ENCODE data around the gene PTH2R. TPM values are rescaled to one million over a fixed set of nuclear protein-coding genes. Genes with fewer than 3 reads are reported as not detected.
"Not testable (repeated sequence)": the region's sequence is repeated elsewhere in the genome, so short reads cannot be mapped to it uniquely, and the experiment has no call there.

PTH2R gene
- total RNA-seq, 4 donors from 2014 or later = not detected

- Histone ChIP-seq H3K9me3 (no peaks in the 10 kb centered on the region), H3K36me3 (no peaks in the 10 kb centered on the region), H3K27me3 (no peaks in the 10 kb centered on the region), H3K4me1 (no peaks in the 10 kb centered on the region), H3K27ac (no peak overlapping the region), H3K4me3 (no peak overlapping the region)
- intact Hi-C loops (cut with DNase I) = no loop called here
- 76 to 87% methylated on average over 5 of the region's 5 CpGs for WGBS, 2 donors
- no peak for TF ChIP-seq CTCF (IDR thresholded peaks at IDR 0.05)
- TF ChIP-seq POLR2A (IDR thresholded peaks at IDR 0.05) = no peak
- DNase-seq = no peak
Observed at GRCh38 chr2:208426412-208427045, 19.9 kb downstream of the PTH2R start.

GRCh38 chr2:208437755-208438154 is 31.2 kb downstream of the PTH2R start:
- 40 to 50% methylated on average over 3 of the region's 3 CpGs for WGBS, 2 donors
- no peak for DNase-seq
- H3K36me3 ChIP-seq = no peaks in the 10 kb centered on the region
- H3K27ac ChIP-seq = no peak overlapping the region
- TF ChIP-seq CTCF (IDR thresholded peaks at IDR 0.05) (no peak), POLR2A (IDR thresholded peaks at IDR 0.05) (no peak)
- intact Hi-C loops (cut with DNase I) = no loop called here
- no peaks in the 10 kb centered on the region for H3K27me3 ChIP-seq
- H3K4me1 ChIP-seq = no peaks in the 10 kb centered on the region
- H3K4me3 ChIP-seq = no peak overlapping the region
- H3K9me3 ChIP-seq = no peaks in the 10 kb centered on the region

DNA sequence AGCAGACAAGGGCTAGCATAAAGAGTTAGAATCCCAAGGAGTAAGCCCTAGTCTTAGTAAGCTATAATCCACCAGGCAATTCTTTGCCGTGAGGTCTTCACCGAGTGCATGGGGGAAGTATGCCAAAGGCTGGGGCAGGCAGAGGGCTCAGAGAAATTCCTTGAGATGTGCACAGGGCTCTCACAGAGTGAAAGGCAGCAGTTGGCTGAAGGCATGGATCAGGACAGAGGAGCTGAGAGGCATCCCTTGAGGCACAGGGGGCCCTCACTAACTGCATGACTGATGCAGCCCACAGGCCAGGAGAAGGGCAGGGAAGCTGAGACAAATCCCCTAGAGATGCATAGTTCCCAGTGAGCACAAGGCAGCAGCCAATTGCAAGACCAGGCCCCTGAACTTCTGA is 34.1 kb downstream of the PTH2R start:
- Histone ChIP-seq H3K4me3 (no peak overlapping the region), H3K9me3 (no peaks in the 10 kb centered on the region), H3K4me1 (no peaks in the 10 kb centered on the region), H3K27me3 (no peaks in the 10 kb centered on the region), H3K27ac (no peak overlapping the region), H3K36me3 (no peaks in the 10 kb centered on the region)
- TF ChIP-seq CTCF (IDR thresholded peaks at IDR 0.05) (no peak), POLR2A (IDR thresholded peaks at IDR 0.05) (no peak)
- 73 to 92% methylated on average over 2 of the region's 2 CpGs for WGBS, 2 donors
- intact Hi-C loops (cut with DNase I) = no loop called here
- DNase-seq = no peak

DNA sequence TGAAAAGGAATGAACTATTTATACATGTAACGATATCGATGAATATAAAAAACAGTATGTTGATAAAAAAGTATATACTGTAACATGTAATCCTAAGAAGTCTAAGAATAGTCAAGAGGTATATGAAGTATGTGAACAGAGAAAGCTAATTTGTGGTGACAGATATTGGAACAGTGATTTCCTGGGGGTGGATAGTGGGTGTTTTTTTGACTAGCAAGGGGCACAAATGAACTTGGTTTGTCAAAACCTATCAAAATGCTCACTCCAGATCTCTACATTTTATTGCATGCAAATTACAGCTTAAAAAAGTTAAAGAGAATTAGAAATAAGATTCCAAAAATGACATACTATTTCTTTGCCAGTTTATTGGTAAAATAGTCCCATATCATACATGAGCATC is 35.4 kb downstream of the PTH2R start:
- intact Hi-C loops (cut with DNase I) = no loop called here
- H3K4me3 ChIP-seq = no peak overlapping the region

DNA sequence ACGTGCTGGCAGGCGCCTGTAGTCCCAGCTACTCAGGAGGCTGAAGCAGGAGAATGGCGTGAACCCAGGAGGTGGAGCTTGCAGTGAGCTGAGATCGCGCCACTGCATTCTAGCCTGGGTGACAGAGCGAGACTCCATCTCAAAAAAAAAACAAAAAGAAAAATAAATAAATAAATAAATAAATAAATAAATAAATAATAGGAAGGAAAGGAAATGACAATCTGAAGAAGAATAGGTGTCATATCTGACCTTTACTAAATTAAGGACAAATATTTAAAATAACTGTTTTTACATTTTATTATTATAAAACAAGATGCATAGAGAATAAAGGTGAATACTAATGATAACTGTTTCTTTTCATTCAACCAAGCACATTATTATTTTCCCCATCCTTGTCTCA is 40.9 kb downstream of the PTH2R start:
- DNase-seq; intact Hi-C loops (cut with DNase I); H3K9me3 ChIP-seq; H3K4me1 ChIP-seq; H3K27me3 ChIP-seq; H3K27ac ChIP-seq; H3K4me3 ChIP-seq; H3K36me3 ChIP-seq: not testable (repeated sequence)
- WGBS, 2 donors = 83 to 88% methylated on average over 6 of the region's 6 CpGs

More for the DNA sequence above, 35.4 kb downstream of the PTH2R start:
- DNase-seq = no peak
- Histone ChIP-seq H3K27ac (no peak overlapping the region), H3K27me3 (no peaks in the 10 kb centered on the region), H3K9me3 (no peaks in the 10 kb centered on the region), H3K4me1 (no peaks in the 10 kb centered on the region), H3K36me3 (no peaks in the 10 kb centered on the region)
- TF ChIP-seq POLR2A (IDR thresholded peaks at IDR 0.05) = no peak
- TF ChIP-seq CTCF (IDR thresholded peaks at IDR 0.05) = no peak
- 92 to 97% methylated on average over 2 of the region's 2 CpGs for WGBS, 2 donors

GRCh38 chr2:208451061-208451460 is 44.5 kb downstream of the PTH2R start:
- no peak for TF ChIP-seq POLR2A (IDR thresholded peaks at IDR 0.05)
- TF ChIP-seq CTCF (IDR thresholded peaks at IDR 0.05) = no peak
- DNase-seq = no peak

More at GRCh38 chr2:208451061-208451460, 44.5 kb downstream of the PTH2R start:
- H3K27ac ChIP-seq = no peak overlapping the region
- H3K4me1 ChIP-seq = no peaks in the 10 kb centered on the region
- 52 to 67% methylated on average over 2 of the region's 2 CpGs for WGBS, 2 donors
- no peaks in the 10 kb centered on the region for H3K9me3 ChIP-seq
- H3K4me3 ChIP-seq = no peak overlapping the region
- intact Hi-C loops (cut with DNase I) = no loop called here
- H3K27me3 ChIP-seq = no peaks in the 10 kb centered on the region
- H3K36me3 ChIP-seq = no peaks in the 10 kb centered on the region
